A673 (cell line): ENCODE data around the gene EPHB6. TPM values are rescaled to one million over a fixed set of nuclear protein-coding genes. Genes with fewer than 3 reads are reported as not detected.

Experiments
- BruUV-seq: library from RNA; stranded (reverse); fragments of 400-500 nt; replicated peaks from 2 replicates; lab custom pipeline; 2021; lab: Mats Ljungman, UMichigan
- CTCF ChIA-PET: fragments of 300-600 bp; sonication (Branson Sonifier 250); formaldehyde crosslinking; loops from one replicate; lab custom pipeline; 2022; ENCODE audit warnings: antibody characterized with exemption; lab: Charles Lee
- POLR2A ChIA-PET: fragments of 300-600 bp; sonication (Branson Sonifier 250); formaldehyde crosslinking; loops from one replicate; lab custom pipeline; 2022; ENCODE audit warnings: antibody characterized with exemption; ENCODE audit not compliant: low non-redundant PET; lab: Charles Lee
- DNase-seq: peaks from one replicate; pipeline ENCODE4 v3.0.0-alpha.2; 2015; ENCODE audit warnings: low spot score
- H3K27ac ChIP-seq: fragments of 200-600 bp; sonication (generic); 2 replicates; pipeline ENCODE4 v1.5.1; 2016; ENCODE audit warnings: mixed run types, low read depth, mild to moderate bottlenecking, mixed read lengths, antibody characterized with exemption, low read length; ENCODE audit not compliant: poor library complexity, severe bottlenecking
- H3K27me3 ChIP-seq: fragments of 200-600 bp; sonication (generic); replicated peaks from 2 replicates; pipeline ENCODE4 v1.6.1; 2017; ENCODE audit warnings: mixed run types, low read depth, mild to moderate bottlenecking, mixed read lengths, antibody characterized with exemption, low read length; ENCODE audit not compliant: insufficient read depth, poor library complexity
- H3K36me3 ChIP-seq: fragments of 200-600 bp; sonication (generic); 2 replicates; pipeline ENCODE4 v1.6.1; 2016; ENCODE audit warnings: mixed run types, mild to moderate bottlenecking, mixed read lengths, antibody characterized with exemption, low read length; ENCODE audit not compliant: insufficient read depth, poor library complexity, severe bottlenecking
- H3K4me1 ChIP-seq: fragments of 200-600 bp; sonication (generic); 2 replicates; pipeline ENCODE4 v1.6.1; 2017; ENCODE audit warnings: mixed run types, mild to moderate bottlenecking, mixed read lengths, antibody characterized with exemption, low read length; ENCODE audit not compliant: insufficient read depth, poor library complexity, severe bottlenecking
- H3K4me3 ChIP-seq: fragments of 200-600 bp; sonication (generic); 2 replicates; pipeline ENCODE4 v1.5.1; 2016; ENCODE audit warnings: low read depth, mixed run types, mild to moderate bottlenecking, mixed read lengths, low read length; ENCODE audit not compliant: poor library complexity, severe bottlenecking
- H3K9me3 ChIP-seq: fragments of 200-600 bp; sonication (generic); 2 replicates; pipeline ENCODE4 v1.6.1; 2016; ENCODE audit warnings: mixed run types, low read depth, mild to moderate bottlenecking, mixed read lengths, antibody characterized with exemption, low read length; ENCODE audit not compliant: poor library complexity, severe bottlenecking
- CTCF ChIP-seq: fragments of 300-800, 200-600 bp; sonication (generic); conservative IDR thresholded peaks from 2 replicates; pipeline ENCODE4 v1.5.1; 2017; ENCODE audit warnings: low read depth, mild to moderate bottlenecking, antibody characterized with exemption, low read length, moderate library complexity, mixed read lengths
- EZH2 ChIP-seq: fragments of 200-600 bp; sonication (generic); IDR thresholded peaks from 2 replicates; pipeline ENCODE4 v1.6.1; 2017; ENCODE audit warnings: borderline replicate concordance, low read depth, mild to moderate bottlenecking, mixed read lengths, antibody characterized with exemption, low read length; ENCODE audit not compliant: poor library complexity, severe bottlenecking
- intact Hi-C: fragments of 100-400 bp; cut with micrococcal nuclease; formaldehyde crosslinking; loops from one replicate; pipeline ENCODE4 v1.10.0; 2022; ENCODE audit not compliant: unreplicated experiment
- total RNA-seq: library from RNA; stranded (reverse); gene quantifications from 2 replicates; pipeline ENCODE4 v1.2.3, GENCODE V29; 2021

EPHB6 gene
- total RNA-seq, 1 experiment from 2014 or later, result 0.49 TPM

DNA sequence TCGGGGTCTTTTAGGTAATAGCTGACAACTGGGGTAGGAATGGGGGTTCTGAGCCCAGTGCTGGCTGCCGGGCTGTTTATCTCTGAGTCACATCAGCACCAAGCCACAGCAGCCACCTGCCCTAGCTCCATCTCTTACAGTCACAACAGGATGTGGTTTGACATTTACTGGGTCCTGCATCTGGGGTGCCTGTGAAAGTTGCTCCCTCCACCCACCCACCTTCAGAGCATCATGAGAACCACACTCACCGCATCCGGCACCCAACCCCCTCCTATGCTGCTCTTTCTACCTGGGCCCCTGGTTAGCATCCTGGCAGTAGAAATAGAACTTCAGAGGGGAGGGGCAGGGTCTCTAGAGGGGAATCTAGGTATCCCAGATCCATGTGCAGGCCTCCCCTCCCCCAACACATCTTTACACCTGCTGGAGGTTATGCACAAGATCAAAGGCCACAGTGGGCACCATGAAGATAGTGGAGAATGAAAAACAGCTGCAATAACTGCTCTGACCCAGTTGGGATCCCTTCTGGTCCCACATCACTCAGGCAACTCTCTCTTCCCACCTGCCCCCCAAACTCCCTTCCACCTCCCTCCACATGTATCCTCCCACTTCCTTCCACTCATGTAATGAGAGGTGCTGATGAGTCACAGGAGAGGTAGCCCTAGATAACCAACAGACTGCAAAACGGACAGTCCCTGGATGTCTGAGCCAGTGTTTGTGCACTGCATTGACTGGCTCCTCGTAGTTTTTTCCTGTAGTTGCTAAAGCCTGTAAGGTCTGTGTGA, 45.9 kb upstream of the EPHB6 start:
- ChIA-PET POLR2A (no interaction called here), CTCF (no interaction called here)
- TF ChIP-seq CTCF (no peak), EZH2 (no peak)
- Histone ChIP-seq H3K9me3 (no peaks in the 10 kb centered on the region), H3K27ac (no peak overlapping the region), H3K4me3 (no peak overlapping the region), H3K4me1 (no peaks in the 10 kb centered on the region), H3K36me3 (no peaks in the 10 kb centered on the region), H3K27me3 (peaks cover 34% of the 10 kb centered on the region)
- BruUV-seq, result no TSS peak
- intact Hi-C loops, result no loop called here
- DNase-seq, result no peak

- no peak overlapping the region for H3K27ac ChIP-seq
- ChIA-PET POLR2A (no interaction called here), CTCF (interaction anchor here (0.6 kb wide), 1 partner anchor 205 kb away, joined by 3 read pairs; no protein-coding TSS in a partner anchor)
- H3K4me1 ChIP-seq, result no peaks in the 10 kb centered on the region
- no peaks in the 10 kb centered on the region for H3K9me3 ChIP-seq
- H3K36me3 ChIP-seq, result no peaks in the 10 kb centered on the region
- no peak for DNase-seq
- no peak overlapping the region for H3K4me3 ChIP-seq
- intact Hi-C loops, result no loop called here
- TF ChIP-seq EZH2 (no peak), CTCF (no peak)
- BruUV-seq, result no TSS peak
- H3K27me3 ChIP-seq, result peaks cover 39% of the 10 kb centered on the region
Measured at GRCh38 chr7:142809671-142810070, 45.2 kb upstream of the EPHB6 start.

GRCh38 chr7:142811154-142811737, 43.6 kb upstream of the EPHB6 start:
- DNase-seq, result peak; percentile 61
- Histone ChIP-seq H3K4me1 (no peaks in the 10 kb centered on the region), H3K27me3 (peaks cover 43% of the 10 kb centered on the region), H3K27ac (no peak overlapping the region), H3K36me3 (no peaks in the 10 kb centered on the region), H3K4me3 (no peak overlapping the region), H3K9me3 (no peaks in the 10 kb centered on the region)
- BruUV-seq, result no TSS peak
- CTCF ChIA-PET, result interaction anchor here (0.5 to 1.1 kb wide), 4 partner anchors 28 to 276 kb away, joined by 3 to 4 read pairs (median 3); no protein-coding TSS in a partner anchor
- intact Hi-C loops, result loop anchor here (1.0 kb wide), 1 partner anchor 179 kb away; no protein-coding TSS in a partner anchor
- POLR2A ChIA-PET, result interaction anchor here (0.6 kb wide), 1 partner anchor 498 kb away, joined by 3 read pairs; no protein-coding TSS in a partner anchor
- TF ChIP-seq CTCF, result peak; percentile 67
- TF ChIP-seq EZH2, result no peak
